Keratinocyte (primary cell): ENCODE measurements around the gene ALKBH5. TPM values are rescaled to one million over a fixed set of nuclear protein-coding genes. Genes with fewer than 3 reads are reported as not detected.

ENCODE experiments used
- DNase-seq: peaks from one replicate; pipeline ENCODE4 v3.0.0-alpha.2; 2011; ENCODE audit warnings: low read depth, missing footprints, low spot score
- FAIRE-seq: peaks from 2 replicates; lab custom pipeline; 2011; peaks lifted over from hg19 to GRCh38; lab: Jason Lieb, UNC
- H2AFZ ChIP-seq: 2 replicates; pipeline ENCODE4 v1.6.0; 2012; ENCODE audit warnings: low read length, control low read depth, inconsistent platforms; ENCODE audit not compliant: control insufficient read depth
- H3K27ac ChIP-seq: 2 replicates; pipeline ENCODE4 v1.5.1; 2011; ENCODE audit warnings: low read length; ENCODE audit not compliant: control insufficient read depth, insufficient read depth
- H3K27me3 ChIP-seq: 3 replicates; pipeline ENCODE4 v1.6.0; 2011; ENCODE audit warnings: low read length; ENCODE audit not compliant: control insufficient read depth, insufficient read depth; ENCODE audit errors: extremely low read depth
- H3K36me3 ChIP-seq, 2 experiments: 2 replicates in 1 of 2; 3 replicates in 1 of 2; pipeline ENCODE4 v1.5.1; 2011; ENCODE audit warnings: low read length in 2 of 2, mild to moderate bottlenecking in 1 of 2; ENCODE audit not compliant: control insufficient read depth in 2 of 2, insufficient read depth in 2 of 2; ENCODE audit errors: extremely low read depth in 1 of 2
- H3K4me1 ChIP-seq: 3 replicates; pipeline ENCODE4 v1.5.1; 2011; ENCODE audit warnings: low read length; ENCODE audit not compliant: control insufficient read depth, insufficient read depth; ENCODE audit errors: extremely low read depth
- H3K4me2 ChIP-seq: 3 replicates; pipeline ENCODE4 v1.6.0; 2011; ENCODE audit warnings: low read depth, low read length; ENCODE audit not compliant: control insufficient read depth, insufficient read depth; ENCODE audit errors: extremely low read depth
- H3K4me3 ChIP-seq, 3 experiments: fragments of 200-600 bp in 1 of 3; sonication (generic) in 1 of 3; 2 replicates in 2 of 3; 3 replicates in 1 of 3; pipeline ENCODE4 v1.5.1; 2011 to 2016; ENCODE audit warnings: low read length in 3 of 3, mild to moderate bottlenecking in 3 of 3, control low read depth in 2 of 3, inconsistent platforms in 1 of 3, low read depth in 1 of 3, mixed read lengths in 1 of 3, mixed run types in 1 of 3, moderate library complexity in 1 of 3; ENCODE audit not compliant: control insufficient read depth in 2 of 3, insufficient read depth in 2 of 3; ENCODE audit errors: extremely low read depth in 1 of 3
- H3K79me2 ChIP-seq: 2 replicates; pipeline ENCODE4 v1.6.0; 2012; ENCODE audit warnings: low read length; ENCODE audit not compliant: control insufficient read depth, insufficient read depth
- H3K9ac ChIP-seq: 3 replicates; pipeline ENCODE4 v1.6.0; 2011; ENCODE audit warnings: low read length; ENCODE audit not compliant: control insufficient read depth, insufficient read depth; ENCODE audit errors: extremely low read depth
- H3K9me1 ChIP-seq: 3 replicates; pipeline ENCODE4 v1.6.0; 2011; ENCODE audit warnings: low read length; ENCODE audit not compliant: control insufficient read depth, insufficient read depth; ENCODE audit errors: extremely low read depth
- H3K9me3 ChIP-seq: 2 replicates; pipeline ENCODE4 v1.5.1; 2012; ENCODE audit warnings: low read depth, low read length; ENCODE audit not compliant: control insufficient read depth
- H4K20me1 ChIP-seq: 3 replicates; pipeline ENCODE4 v1.6.0; 2011; ENCODE audit warnings: low read length; ENCODE audit not compliant: control insufficient read depth, insufficient read depth; ENCODE audit errors: extremely low read depth
- EZH2 ChIP-seq: IDR thresholded peaks from one replicate; pipeline ENCODE4 v1.6.1; 2012; ENCODE audit warnings: inconsistent platforms, mild to moderate bottlenecking, low read length, moderate library complexity
- dilution Hi-C: fragments of 300-500 bp; cut with MboI; formaldehyde crosslinking; loops from one replicate; pipeline ENCODE4 v1.7.0; 2020; ENCODE audit warnings: low sequenced_read_pairs; ENCODE audit not compliant: extremely low pct_ligation_motif_present
- polyA plus RNA-seq, 5 experiments: library from polyadenylated mRNA; depleted of rRNA in 3 of 5; stranded (reverse) in 3 of 5; stranded (forward) in 1 of 5; unstranded in 1 of 5; fragments of >200 nt; gene quantifications; 1 replicate in 1 of 5; 2 replicates in 3 of 5; 3 replicates in 1 of 5; pipeline versions ENCODE4 v1.2.1 to v1.2.3, GENCODE V29; 2011 to 2012; ENCODE audit warnings: missing spikeins in 2 of 5, low read depth in 1 of 5, low replicate concordance in 1 of 5
- TF ChIP-seq, protein P1 (sequence below), 3 experiments: IDR thresholded peaks in 1 of 3; conservative IDR thresholded peaks in 1 of 3; optimal IDR thresholded peaks in 1 of 3; 2 replicates in 2 of 3; 3 replicates in 1 of 3; pipeline versions ENCODE3 to v1.5.1; 2011; ENCODE audit warnings: low read length in 3 of 3, mild to moderate bottlenecking in 3 of 3, moderate library complexity in 2 of 3, control low read depth in 1 of 3, inconsistent platforms in 1 of 3; ENCODE audit not compliant: insufficient read depth in 2 of 3; ENCODE audit errors: extremely low read depth in 1 of 3

Gene ALKBH5
- polyA plus RNA-seq, 1 donor (not counting 4 experiments of a cell fraction or from before 2014, with no cell fraction given): 50.2 TPM

DNA sequence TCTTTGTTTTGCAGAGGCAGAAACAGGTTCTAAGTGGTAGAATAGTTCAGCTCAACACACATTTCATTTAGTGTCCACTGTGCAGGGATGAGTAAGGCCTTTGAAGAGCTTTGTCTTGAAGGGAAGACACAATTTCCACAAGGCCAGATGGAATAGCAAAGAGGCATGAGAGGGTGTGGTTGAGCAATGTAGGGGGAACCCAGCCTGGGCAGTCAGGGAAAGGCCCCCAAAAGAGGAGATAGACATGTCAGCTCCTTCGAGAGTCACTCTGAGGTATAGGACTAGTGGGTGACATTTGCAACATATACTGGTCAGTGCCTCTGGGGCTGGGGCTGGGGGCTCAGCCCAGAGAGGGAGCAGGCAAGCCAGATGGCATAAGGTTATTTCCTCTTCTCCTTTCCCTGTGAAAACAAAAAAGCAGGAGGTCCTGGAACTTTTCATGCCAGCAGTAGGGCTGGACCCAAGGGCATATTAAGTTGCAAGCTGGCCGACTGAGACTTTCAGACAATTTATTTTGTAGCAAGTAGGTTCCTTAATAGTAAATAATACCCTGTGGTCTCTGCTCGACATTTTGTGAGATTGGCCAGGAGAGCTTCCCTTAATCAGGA, 7.1 kb downstream of the ALKBH5 start:
- H3K9ac ChIP-seq: no peak overlapping the region
- H3K9me3 ChIP-seq: no peaks in the 10 kb centered on the region
- peaks cover 36% of the 10 kb centered on the region for H3K4me1 ChIP-seq
- peaks cover 12 to 20% of the 10 kb centered on the region in 2 experiments for H3K36me3 ChIP-seq
- H3K4me2 ChIP-seq: no peak overlapping the region
- FAIRE-seq: no peak
- H3K27ac ChIP-seq: no peak overlapping the region
- dilution Hi-C loops: no loop called here
- TF ChIP-seq, protein P1, sequence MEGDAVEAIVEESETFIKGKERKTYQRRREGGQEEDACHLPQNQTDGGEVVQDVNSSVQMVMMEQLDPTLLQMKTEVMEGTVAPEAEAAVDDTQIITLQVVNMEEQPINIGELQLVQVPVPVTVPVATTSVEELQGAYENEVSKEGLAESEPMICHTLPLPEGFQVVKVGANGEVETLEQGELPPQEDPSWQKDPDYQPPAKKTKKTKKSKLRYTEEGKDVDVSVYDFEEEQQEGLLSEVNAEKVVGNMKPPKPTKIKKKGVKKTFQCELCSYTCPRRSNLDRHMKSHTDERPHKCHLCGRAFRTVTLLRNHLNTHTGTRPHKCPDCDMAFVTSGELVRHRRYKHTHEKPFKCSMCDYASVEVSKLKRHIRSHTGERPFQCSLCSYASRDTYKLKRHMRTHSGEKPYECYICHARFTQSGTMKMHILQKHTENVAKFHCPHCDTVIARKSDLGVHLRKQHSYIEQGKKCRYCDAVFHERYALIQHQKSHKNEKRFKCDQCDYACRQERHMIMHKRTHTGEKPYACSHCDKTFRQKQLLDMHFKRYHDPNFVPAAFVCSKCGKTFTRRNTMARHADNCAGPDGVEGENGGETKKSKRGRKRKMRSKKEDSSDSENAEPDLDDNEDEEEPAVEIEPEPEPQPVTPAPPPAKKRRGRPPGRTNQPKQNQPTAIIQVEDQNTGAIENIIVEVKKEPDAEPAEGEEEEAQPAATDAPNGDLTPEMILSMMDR (optimal IDR thresholded peaks at IDR 0.05 in 1 of 3, IDR thresholded peaks at IDR 0.05 in 1 of 3, conservative IDR thresholded peaks at IDR 0.05 in 1 of 3; ENCODE audit: extremely low read depth in 1 of 3, insufficient read depth in 2 of 3, low read length in 3 of 3): no peak
- no peak for TF ChIP-seq EZH2
- peaks cover 26% of the 10 kb centered on the region for H4K20me1 ChIP-seq
- H3K79me2 ChIP-seq: peaks cover 84% of the 10 kb centered on the region
- no peak overlapping the region for H3K4me3 ChIP-seq
- H2AFZ ChIP-seq: no peak overlapping the region
- DNase-seq: no peak
- H3K27me3 ChIP-seq: no peaks in the 10 kb centered on the region
- H3K9me1 ChIP-seq: peaks cover 4% of the 10 kb centered on the region

DNA sequence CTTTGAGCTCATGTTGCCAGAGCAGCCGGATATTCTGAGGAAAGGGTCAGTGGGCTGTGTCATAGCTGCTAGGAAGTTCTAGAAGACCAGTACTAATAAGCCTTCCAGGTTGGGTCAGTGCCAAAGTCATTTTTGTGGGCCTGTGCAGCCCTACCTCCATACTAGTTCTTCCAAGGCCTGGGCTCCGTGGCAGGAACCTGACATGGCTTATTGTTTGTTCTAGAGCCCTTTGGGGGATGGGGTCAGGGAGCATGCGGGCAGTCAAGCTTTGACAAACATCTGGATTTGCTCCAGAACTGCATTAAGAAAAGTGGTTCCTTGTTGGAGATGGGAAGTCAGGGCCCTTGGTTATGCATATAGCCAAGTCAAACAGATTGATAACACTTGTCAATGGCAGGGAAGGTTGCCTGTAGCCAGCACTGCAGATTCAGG, 7.6 kb downstream of the ALKBH5 start:
- H3K9me1 ChIP-seq: peaks cover 4% of the 10 kb centered on the region
- H3K36me3 ChIP-seq: peaks cover 12 to 17% of the 10 kb centered on the region in 2 experiments
- no peak for FAIRE-seq
- dilution Hi-C loops: no loop called here
- H3K4me1 ChIP-seq: peaks cover 31% of the 10 kb centered on the region
- H2AFZ ChIP-seq: no peak overlapping the region
- H4K20me1 ChIP-seq: peaks cover 21% of the 10 kb centered on the region
- peaks cover 82% of the 10 kb centered on the region for H3K79me2 ChIP-seq
- no peak for DNase-seq
- H3K4me3 ChIP-seq: no peak overlapping the region
- no peak overlapping the region for H3K27ac ChIP-seq
- no peaks in the 10 kb centered on the region for H3K27me3 ChIP-seq
- no peak overlapping the region for H3K9ac ChIP-seq
- no peaks in the 10 kb centered on the region for H3K9me3 ChIP-seq
- TF ChIP-seq, protein P1 (optimal IDR thresholded peaks at IDR 0.05 in 1 of 3, IDR thresholded peaks at IDR 0.05 in 1 of 3, conservative IDR thresholded peaks at IDR 0.05 in 1 of 3; ENCODE audit: extremely low read depth in 1 of 3, insufficient read depth in 2 of 3, low read length in 3 of 3): no peak
- TF ChIP-seq EZH2: no peak
- H3K4me2 ChIP-seq: no peak overlapping the region
